ENCODE measurements around the gene IL12A.

GRCh38 chr3:159995091-159995490 is 6.5 kb downstream of the IL12A start:
- no peak for TF ChIP-seq EZH2 (IDR thresholded peaks at IDR 0.05; ENCODE audit: insufficient read depth, poor library complexity, severe bottlenecking)
- TF ChIP-seq EZH2phosphoT487 (IDR thresholded peaks at IDR 0.05; ENCODE audit: insufficient read depth, low read depth): no peak

All from GM23248 (cell line).